Activated naive CD4-positive, alpha-beta T cell treated with anti-CD3 and anti-CD28 coated beads, Interleukin-2, amount 50 U/mL, for 24 hours (primary cell): ENCODE measurements around the gene PHKG2.

Experiments used
- H3K27ac Mint-ChIP-seq: one replicate; pipeline ENCODE4 v1.8.0; 2021; ENCODE audit warnings: mild to moderate bottlenecking, mixed read lengths
- H3K27me3 Mint-ChIP-seq: one replicate; pipeline ENCODE4 v1.8.0; 2021; ENCODE audit warnings: mixed read lengths
- H3K36me3 Mint-ChIP-seq: one replicate; pipeline ENCODE4 v1.8.0; 2021; ENCODE audit warnings: mixed read lengths
- H3K4me1 Mint-ChIP-seq: one replicate; pipeline ENCODE4 v1.8.0; 2021; ENCODE audit warnings: mixed read lengths
- H3K4me3 Mint-ChIP-seq: one replicate; pipeline ENCODE4 v1.8.0; 2021; ENCODE audit warnings: mild to moderate bottlenecking, mixed read lengths
- H3K9me3 Mint-ChIP-seq: one replicate; pipeline ENCODE4 v1.8.0; 2021; ENCODE audit warnings: mixed read lengths

Gene PHKG2

DNA sequence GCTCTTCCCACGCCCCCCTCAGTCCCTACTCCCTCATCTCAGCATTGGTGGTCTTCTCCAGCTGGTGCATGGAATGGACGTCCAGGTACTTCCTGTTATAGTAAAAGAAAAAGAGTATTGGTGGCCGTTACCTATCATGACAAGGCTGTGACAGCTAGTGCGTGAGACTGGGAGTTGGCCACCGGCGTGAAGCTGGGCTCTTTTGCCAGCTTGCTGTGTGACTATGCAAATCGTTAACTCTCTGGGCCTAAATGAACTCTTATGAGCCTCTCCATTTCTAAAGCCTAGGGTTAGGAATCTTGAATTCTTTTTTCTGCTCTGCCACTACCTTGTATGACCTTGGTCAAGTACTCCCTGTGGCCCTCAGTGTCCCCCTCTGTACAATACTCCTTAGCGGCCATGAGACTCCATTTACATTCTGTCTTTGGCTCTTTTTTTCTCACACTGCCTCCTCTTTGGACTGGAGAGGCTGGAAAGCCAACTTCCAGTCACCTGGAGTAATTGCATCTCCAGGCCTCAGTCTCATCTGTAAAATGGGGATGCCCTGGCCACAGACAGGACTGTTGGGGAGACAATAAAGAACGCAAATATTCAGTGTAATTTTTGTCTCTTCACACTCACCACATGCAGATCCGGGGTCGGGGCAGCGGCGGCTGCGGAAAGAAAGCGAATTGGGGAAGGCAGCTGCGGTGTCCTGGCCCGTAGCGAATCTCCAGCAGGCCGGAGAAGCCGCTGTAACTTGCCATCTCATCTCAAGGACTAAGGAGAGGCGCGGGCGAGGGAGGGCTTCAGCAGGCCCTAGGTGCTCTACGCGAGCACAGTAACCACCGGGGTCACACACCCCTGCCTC lies 12.6 kb downstream of the PHKG2 start:
- Mint-ChIP-seq H3K36me3 (peaks cover 7% of the 10 kb centered on the region), H3K4me1 (peaks cover 22% of the 10 kb centered on the region), H3K27ac (peak overlapping the region; percentile 80), H3K27me3 (no peaks in the 10 kb centered on the region), H3K4me3 (peak overlapping the region; percentile 96), H3K9me3 (no peaks in the 10 kb centered on the region)

DNA sequence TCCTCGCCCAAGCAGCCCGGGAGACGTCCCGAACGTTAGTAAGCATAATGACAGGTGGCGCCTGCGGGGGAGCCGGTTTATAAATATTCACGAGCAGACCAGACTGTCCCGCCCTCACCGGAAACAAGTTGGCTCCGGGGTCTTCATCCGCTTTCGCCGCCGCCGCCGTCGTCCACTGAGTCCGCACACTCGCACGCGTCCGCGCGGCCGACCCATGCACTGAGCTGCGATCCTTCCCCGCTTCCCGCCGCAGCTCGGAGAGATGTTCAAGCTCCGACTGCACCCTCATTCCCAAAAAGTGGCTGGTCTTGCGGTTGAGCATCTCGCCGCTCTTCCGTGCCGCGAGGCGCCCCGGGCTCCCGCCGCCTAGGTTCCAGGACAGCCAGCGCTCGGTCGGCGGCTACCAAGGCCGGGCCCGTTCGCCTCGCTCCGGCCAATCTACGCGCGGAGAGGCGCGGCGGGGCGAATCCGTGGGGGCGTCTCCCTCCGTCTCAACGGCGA lies 13.3 kb downstream of the PHKG2 start:
- H3K27ac Mint-ChIP-seq = peak overlapping the region; percentile 88
- no peaks in the 10 kb centered on the region for H3K9me3 Mint-ChIP-seq
- H3K36me3 Mint-ChIP-seq = peaks cover 8% of the 10 kb centered on the region
- peak overlapping the region; percentile 96 for H3K4me3 Mint-ChIP-seq
- peaks cover 22% of the 10 kb centered on the region for H3K4me1 Mint-ChIP-seq
- no peaks in the 10 kb centered on the region for H3K27me3 Mint-ChIP-seq

DNA sequence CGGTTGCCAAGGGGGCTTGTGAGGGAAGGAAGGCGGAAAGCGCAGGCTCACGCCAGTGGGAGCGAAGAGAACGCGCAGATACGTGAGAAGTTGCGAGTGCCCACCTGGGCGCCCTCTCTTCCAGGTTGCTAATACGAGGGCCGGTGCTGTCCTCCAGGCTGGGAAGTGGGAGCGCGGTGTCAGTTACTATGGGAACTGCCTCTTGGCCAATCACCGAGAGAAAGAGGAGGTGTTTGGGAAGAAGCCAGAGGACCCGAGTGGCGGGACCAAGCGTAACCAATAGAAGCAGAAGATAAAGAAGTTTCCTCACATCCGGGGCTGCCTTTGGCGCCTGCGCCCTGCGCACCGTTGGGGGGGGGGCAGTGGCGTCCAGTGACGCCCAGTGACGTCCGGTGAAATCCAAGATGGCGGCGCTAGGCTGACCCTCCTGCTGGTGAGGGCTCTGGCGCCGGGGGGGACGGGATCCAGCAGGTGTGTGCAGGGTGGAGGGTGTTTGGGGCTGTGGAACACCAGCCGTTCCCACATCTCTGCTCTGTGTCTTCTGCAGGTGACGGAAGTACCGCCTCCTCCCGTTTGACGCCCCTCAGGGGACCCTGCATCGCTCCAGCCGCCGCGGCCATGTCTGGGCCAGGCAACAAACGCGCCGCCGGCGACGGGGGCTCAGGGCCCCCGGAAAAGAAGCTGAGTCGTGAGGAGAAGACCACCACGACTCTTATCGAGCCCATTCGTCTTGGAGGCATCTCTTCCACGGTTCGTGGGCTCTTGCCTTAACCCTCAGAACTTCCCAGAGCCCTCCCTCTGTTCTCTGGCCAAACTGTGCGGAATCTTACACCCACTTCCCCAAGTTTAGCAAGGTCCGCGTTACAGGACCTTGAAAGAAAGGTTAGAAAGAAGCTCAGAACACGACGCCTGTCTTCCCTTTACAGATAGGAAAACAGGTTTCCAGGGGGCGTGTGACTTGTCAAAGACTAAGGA lies 14.0 kb downstream of the PHKG2 start, which contains the start of the genes CFAP119 and RNF40:
CFAP119 (minus strand) TSS at position 135 of the 975 bp plus-strand sequence. CDS start 314 bp downstream, outside the sequence.
RNF40 (plus strand) TSS at position 395 of the 975 bp plus-strand sequence; CDS start at position 619, 224 bp downstream.
- H3K27ac Mint-ChIP-seq = peak within 1 kb of the TSS; percentile 88
- H3K4me1 Mint-ChIP-seq = peaks cover 22% of the 10 kb centered on the region
- H3K4me3 Mint-ChIP-seq = peak within 1 kb of the TSS; percentile 96
- peaks cover 8% of the 10 kb centered on the region for H3K36me3 Mint-ChIP-seq
- no peaks in the 10 kb centered on the region for H3K27me3 Mint-ChIP-seq
- H3K9me3 Mint-ChIP-seq = no peaks in the 10 kb centered on the region

DNA sequence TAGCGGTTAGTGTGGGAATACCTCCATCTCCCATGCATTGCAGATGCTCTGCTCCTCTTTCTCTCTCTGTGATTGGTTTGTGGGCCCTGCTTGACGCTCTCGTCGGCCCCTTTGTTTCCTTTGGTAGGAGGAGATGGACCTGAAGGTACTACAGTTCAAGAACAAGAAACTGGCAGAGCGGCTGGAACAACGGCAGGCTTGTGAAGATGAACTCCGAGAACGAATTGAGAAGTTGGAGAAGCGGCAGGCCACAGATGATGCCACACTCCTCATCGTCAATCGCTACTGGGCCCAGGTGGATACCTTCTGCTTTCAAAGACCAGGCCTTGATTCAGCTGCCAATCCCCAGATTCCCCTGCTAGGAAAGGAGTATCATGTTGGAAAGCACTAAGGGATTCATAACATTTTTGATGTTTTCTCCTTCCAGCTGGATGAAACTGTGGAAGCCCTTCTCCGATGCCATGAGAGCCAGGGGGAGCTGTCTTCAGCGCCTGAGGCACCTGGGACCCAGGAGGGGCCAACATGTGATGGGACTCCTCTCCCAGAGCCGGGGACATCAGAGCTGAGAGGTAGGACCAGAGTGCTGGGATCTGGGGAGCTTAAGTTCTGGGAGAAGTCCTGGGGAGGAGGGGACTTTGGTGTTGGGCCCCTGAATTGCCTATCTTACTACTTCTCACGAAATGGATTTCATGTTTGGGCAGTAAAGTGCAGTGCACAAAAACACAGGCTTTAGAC lies 14.9 kb downstream of the PHKG2 start:
- Mint-ChIP-seq H3K4me1 (peaks cover 22% of the 10 kb centered on the region), H3K27ac (peak overlapping the region; percentile 88), H3K36me3 (peaks cover 9% of the 10 kb centered on the region), H3K9me3 (no peaks in the 10 kb centered on the region), H3K4me3 (peak overlapping the region; percentile 96), H3K27me3 (no peaks in the 10 kb centered on the region)

DNA sequence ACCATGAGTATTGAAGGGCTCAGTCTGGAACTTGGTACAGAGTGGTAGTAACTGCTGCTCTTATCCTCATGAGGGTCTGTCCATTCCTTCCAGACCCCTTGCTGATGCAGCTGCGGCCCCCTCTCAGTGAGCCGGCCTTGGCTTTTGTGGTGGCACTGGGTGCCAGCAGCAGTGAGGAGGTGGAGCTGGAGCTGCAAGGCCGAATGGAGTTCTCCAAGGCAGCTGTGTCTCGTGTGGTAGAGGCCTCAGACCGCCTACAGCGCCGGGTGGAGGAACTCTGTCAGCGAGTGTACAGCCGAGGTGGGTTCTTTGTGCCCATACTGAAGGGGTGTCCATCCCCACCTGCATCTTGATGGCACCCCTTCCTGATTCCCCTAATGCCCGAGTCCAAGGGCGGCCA lies 15.9 kb downstream of the PHKG2 start:
- H3K36me3 Mint-ChIP-seq = peaks cover 12% of the 10 kb centered on the region
- no peaks in the 10 kb centered on the region for H3K27me3 Mint-ChIP-seq
- H3K4me3 Mint-ChIP-seq = peak overlapping the region; percentile 96
- peaks cover 22% of the 10 kb centered on the region for H3K4me1 Mint-ChIP-seq
- H3K27ac Mint-ChIP-seq = no peak overlapping the region
- no peaks in the 10 kb centered on the region for H3K9me3 Mint-ChIP-seq

DNA sequence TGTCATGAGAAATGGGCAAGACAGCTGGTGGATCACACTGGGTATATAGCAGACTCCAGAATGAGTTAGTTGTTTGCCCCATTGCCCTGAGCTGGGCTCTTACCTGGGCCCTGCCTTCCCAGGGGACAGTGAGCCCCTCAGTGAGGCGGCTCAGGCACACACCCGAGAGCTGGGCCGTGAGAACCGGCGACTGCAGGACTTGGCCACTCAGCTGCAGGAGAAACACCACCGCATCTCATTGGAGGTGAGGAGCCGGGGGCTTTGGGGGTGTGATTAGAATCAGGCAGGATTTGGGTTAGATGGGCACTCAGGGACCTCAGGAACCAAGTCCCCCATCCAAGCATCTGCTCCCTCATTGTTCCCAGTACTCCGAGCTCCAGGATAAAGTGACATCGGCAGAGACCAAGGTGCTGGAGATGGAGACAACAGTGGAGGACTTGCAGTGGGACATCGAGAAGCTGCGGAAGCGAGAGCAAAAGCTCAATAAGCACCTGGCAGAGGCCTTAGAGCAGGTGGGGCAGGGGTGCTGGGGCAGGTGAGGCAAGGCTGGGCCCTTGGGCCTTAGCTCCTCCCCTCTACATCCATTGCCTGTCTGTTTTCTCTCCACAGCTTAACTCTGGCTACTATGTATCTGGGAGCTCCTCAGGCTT lies 16.7 kb downstream of the PHKG2 start:
- Mint-ChIP-seq H3K27ac (no peak overlapping the region), H3K36me3 (peaks cover 12% of the 10 kb centered on the region), H3K9me3 (no peaks in the 10 kb centered on the region), H3K4me1 (peaks cover 22% of the 10 kb centered on the region), H3K4me3 (no peak overlapping the region), H3K27me3 (no peaks in the 10 kb centered on the region)

DNA sequence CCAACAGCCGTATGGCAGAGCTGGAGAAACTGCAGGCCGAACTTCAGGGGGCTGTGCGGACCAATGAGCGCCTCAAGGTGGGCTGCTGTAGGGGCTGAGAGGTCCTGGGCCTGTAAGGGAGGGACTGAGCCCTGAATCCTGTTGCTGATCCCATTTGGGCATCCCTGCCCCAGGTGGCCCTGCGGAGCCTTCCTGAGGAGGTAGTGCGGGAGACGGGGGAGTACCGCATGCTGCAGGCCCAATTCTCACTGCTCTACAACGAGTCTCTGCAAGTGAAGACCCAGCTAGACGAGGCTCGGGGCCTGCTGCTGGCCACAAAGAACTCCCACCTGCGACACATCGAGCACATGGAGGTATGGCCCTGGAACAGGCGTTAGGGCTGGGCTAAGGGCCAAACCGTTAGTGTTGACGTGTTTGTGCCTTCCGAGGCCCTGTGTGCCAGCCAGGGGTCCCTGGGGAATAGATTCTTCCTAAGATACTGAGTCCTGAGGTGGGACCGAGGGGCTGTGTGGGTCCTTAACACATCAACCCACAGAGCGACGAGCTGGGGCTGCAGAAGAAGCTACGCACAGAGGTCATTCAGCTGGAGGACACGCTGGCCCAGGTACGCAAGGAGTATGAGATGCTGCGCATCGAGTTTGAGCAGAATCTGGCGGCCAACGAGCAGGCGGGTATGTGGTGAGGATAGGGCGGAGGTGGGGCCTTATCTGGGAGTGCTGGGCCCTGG lies 18.1 kb downstream of the PHKG2 start:
- H3K27me3 Mint-ChIP-seq = no peaks in the 10 kb centered on the region
- H3K4me3 Mint-ChIP-seq = no peak overlapping the region
- H3K27ac Mint-ChIP-seq = no peak overlapping the region
- H3K9me3 Mint-ChIP-seq = no peaks in the 10 kb centered on the region
- H3K36me3 Mint-ChIP-seq = peaks cover 12% of the 10 kb centered on the region
- H3K4me1 Mint-ChIP-seq = peaks cover 13% of the 10 kb centered on the region

DNA sequence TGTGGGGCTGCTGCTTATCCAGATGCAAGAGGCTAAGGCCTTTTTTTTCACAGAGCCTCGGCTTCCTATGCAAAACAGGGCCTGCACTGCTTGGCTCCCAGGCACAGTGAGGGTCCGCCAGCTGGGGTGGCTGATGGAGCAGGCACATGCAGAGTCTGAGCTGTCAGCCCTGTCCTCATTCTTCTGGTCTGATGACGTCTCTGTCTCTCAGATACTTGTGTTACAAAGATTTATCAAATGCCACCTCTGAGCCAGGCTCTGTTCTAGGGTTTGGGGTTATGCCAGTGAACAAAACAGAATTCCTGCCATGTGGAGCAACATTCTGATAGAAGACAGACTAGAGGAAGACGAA lies 18.7 kb downstream of the PHKG2 start:
- Mint-ChIP-seq H3K9me3 (no peaks in the 10 kb centered on the region), H3K4me3 (no peak overlapping the region), H3K4me1 (peaks cover 13% of the 10 kb centered on the region), H3K27me3 (no peaks in the 10 kb centered on the region), H3K36me3 (peaks cover 14% of the 10 kb centered on the region), H3K27ac (no peak overlapping the region)

DNA sequence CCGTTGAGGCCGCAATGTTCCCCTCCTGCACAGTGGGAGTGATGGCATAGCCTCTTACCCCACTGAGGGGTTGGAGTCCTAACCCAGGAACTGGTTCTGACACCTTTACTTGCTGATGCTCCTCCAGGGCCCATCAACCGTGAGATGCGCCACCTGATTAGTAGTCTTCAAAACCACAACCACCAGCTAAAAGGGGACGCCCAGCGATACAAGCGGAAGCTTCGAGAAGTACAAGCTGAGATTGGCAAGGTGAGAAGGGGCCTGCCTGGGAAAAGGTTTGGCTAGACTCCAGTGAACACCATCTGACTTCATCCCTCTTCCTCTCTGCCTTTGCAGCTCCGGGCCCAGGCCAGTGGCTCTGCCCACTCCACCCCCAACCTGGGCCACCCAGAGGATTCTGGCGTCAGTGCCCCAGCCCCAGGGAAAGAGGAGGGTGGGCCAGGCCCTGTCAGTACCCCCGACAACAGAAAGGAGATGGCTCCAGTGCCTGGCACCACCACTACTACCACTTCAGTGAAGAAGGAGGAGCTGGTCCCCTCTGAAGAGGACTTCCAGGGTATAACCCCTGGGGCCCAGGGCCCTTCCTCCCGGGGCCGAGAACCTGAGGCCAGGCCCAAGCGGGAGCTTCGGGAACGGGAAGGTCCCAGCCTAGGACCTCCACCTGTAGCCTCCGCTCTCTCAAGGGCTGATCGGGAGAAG lies 19.7 kb downstream of the PHKG2 start:
- Mint-ChIP-seq H3K9me3 (no peaks in the 10 kb centered on the region), H3K4me3 (no peak overlapping the region), H3K27me3 (no peaks in the 10 kb centered on the region), H3K27ac (no peak overlapping the region), H3K36me3 (peaks cover 19% of the 10 kb centered on the region), H3K4me1 (peaks cover 18% of the 10 kb centered on the region)

DNA sequence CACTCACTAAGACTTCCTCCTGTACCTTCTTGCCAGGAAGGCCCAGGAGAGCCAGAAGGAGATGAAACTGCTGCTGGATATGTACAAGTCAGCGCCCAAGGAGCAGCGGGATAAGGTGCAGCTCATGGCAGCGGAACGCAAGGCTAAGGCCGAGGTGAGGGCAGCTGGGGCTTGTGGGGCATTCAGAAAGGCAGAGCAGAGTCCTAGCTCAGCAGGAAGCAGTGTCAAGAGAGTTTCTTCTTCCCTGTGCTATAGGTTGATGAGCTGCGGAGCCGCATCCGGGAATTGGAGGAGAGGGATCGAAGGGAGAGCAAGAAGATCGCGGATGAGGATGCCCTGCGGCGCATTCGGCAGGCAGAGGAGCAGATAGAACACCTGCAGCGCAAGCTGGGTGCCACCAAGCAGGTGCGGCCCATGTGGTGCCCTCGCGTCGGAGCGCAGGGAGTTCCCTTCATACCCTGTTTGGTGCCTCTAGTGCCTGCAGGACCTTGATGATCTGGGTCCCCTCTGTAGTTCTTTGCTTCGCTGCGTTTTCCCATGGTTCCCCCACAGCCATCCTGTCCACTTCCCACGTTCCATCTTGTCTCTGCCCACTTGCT lies 20.5 kb downstream of the PHKG2 start:
- Mint-ChIP-seq H3K4me3 (no peak overlapping the region), H3K36me3 (peaks cover 19% of the 10 kb centered on the region), H3K9me3 (no peaks in the 10 kb centered on the region), H3K27ac (no peak overlapping the region), H3K4me1 (peaks cover 12% of the 10 kb centered on the region), H3K27me3 (no peaks in the 10 kb centered on the region)

DNA sequence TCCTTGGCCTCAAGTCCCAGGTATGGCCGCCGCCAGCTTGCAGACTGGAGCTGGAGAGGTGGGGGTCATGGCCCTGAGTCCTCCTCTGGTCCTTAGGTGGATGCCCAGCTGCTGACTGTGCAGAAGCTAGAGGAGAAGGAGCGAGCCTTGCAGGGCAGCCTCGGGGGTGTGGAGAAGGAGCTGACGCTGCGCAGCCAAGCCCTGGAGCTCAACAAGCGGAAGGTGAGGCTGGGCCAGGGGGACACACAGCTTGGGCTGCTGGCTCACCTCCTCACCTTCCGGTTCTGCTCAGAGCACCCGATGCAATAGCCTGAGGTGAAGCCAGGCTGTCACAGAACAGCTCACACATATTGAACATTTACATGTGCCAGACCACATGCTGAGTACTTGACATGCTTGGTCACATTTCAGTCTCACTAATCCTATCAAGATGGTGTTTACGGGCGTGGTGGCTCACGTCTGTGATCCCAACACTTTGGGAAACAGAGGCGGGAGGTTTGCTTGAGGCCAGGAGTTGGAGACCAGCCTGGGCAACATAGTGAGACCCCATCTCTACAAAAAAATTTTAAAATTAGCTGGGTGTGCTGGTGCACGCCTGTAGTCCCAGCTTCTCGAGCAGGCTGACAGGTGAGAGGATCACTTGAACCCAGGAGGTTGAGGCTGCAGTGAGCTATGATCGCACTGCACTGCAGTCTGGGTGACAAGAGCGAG lies 21.3 kb downstream of the PHKG2 start:
- no peaks in the 10 kb centered on the region for H3K27me3 Mint-ChIP-seq
- H3K27ac Mint-ChIP-seq = no peak overlapping the region

DNA sequence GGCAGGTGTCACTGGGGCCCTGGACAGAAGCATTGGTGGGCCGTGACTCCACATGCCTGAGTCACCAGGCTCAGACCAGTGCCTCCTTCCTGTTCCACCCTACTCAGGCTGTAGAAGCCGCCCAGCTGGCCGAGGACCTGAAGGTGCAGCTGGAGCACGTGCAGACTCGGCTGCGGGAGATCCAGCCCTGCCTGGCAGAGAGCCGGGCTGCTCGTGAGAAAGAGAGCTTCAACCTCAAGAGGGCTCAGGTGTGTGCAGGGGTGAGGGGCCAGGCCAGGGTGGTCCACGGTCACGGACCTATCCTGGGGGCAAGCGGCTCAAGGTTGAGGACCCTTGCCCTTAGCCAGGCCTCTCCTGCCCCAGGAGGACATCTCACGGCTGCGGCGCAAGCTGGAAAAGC lies 23.5 kb downstream of the PHKG2 start:
- H3K9me3 Mint-ChIP-seq = no peaks in the 10 kb centered on the region
- peaks cover 17% of the 10 kb centered on the region for H3K36me3 Mint-ChIP-seq
- H3K27ac Mint-ChIP-seq = no peak overlapping the region

More for the DNA sequence above, 21.3 kb downstream of the PHKG2 start:
- H3K4me3 Mint-ChIP-seq = no peak overlapping the region
- H3K36me3 Mint-ChIP-seq = peaks cover 21% of the 10 kb centered on the region
- peaks cover 10% of the 10 kb centered on the region for H3K4me1 Mint-ChIP-seq
- H3K9me3 Mint-ChIP-seq = no peaks in the 10 kb centered on the region

DNA sequence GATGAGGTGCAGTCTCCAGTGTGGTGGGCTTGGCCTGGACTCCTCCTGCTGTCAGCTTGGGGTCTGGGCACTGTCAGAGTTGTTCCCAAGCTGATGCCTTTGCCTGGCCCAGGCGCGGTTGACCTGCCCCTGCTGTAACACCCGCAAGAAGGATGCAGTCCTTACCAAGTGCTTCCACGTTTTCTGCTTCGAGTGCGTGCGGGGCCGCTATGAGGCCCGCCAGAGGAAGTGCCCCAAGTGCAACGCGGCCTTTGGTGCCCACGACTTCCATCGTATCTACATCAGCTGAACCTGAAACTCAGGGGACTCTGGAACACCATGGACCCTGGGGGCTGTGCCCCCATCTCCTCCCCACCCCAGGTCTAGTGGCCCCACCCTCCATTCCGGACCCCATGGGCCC lies 25.6 kb downstream of the PHKG2 start:
- H3K4me1 Mint-ChIP-seq = peaks cover 23% of the 10 kb centered on the region
- no peaks in the 10 kb centered on the region for H3K9me3 Mint-ChIP-seq
- no peak overlapping the region for H3K4me3 Mint-ChIP-seq
- H3K27me3 Mint-ChIP-seq = no peaks in the 10 kb centered on the region
- peaks cover 10% of the 10 kb centered on the region for H3K36me3 Mint-ChIP-seq
- H3K27ac Mint-ChIP-seq = no peak overlapping the region

More for the DNA sequence above, 23.5 kb downstream of the PHKG2 start:
- Mint-ChIP-seq H3K27me3 (no peaks in the 10 kb centered on the region), H3K4me3 (no peak overlapping the region), H3K4me1 (peaks cover 17% of the 10 kb centered on the region)
